ENCODE measurements around the gene ADGRG6.
A peak's percentile ranks its signal among the peaks of the same experiment; 100 is the strongest.
"Not testable (repeated sequence)": the region's sequence is repeated elsewhere in the genome, so short reads cannot be mapped to it uniquely, and the experiment has no call there.

ADGRG6 gene

DNA sequence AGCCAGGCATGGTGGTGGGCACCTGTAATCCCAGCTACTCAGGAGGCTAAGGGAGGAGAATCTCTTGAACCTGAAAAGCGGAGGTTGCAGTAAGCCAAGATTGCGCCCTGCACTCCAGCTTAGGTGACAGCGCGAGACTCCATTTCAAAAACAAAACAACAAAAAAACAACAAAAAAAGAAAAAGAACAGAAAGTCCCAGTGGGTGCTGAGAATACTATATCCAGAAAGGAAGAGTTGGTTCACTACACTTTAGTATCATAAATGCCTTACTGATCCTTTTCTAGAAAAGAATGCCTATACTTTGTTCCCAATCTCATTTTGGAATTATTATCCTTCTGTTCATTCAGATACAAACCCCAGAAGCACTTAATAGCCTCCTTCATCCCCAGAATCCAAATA, 20.9 kb upstream of the ADGRG6 start:
- Mint-ChIP-seq H3K4me1 (no peaks in the 10 kb centered on the region), H3K27me3 (no peaks in the 10 kb centered on the region)

DNA sequence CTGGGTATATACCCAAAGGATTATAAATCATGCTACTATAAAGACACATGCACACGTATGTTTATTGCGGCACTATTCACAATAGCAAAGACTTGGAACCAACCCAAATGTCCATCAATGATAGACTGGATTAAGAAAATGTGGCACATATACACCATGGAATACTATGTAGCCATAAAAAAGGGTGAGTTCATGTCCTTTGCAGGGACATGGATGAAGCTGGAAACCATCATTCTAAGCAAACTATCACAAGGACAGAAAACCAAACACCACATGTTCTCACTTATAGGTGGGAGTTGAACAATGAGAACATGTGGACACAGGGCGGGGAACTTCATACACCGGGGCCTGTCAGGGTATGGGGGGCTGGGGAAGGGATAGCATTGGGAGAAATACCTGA, 18.7 kb upstream of the ADGRG6 start:
- not testable (repeated sequence) for H3K27ac Mint-ChIP-seq, H3K27me3 Mint-ChIP-seq, H3K9me3 Mint-ChIP-seq, H3K4me3 Mint-ChIP-seq, H3K36me3 Mint-ChIP-seq, H3K4me1 Mint-ChIP-seq, ATAC-seq

More for the DNA sequence above, 20.9 kb upstream of the ADGRG6 start:
- H3K27ac Mint-ChIP-seq = no peak overlapping the region
- H3K36me3 Mint-ChIP-seq = no peaks in the 10 kb centered on the region
- peaks cover 7% of the 10 kb centered on the region for H3K9me3 Mint-ChIP-seq
- no peak overlapping the region for H3K4me3 Mint-ChIP-seq
- ATAC-seq = no peak

DNA sequence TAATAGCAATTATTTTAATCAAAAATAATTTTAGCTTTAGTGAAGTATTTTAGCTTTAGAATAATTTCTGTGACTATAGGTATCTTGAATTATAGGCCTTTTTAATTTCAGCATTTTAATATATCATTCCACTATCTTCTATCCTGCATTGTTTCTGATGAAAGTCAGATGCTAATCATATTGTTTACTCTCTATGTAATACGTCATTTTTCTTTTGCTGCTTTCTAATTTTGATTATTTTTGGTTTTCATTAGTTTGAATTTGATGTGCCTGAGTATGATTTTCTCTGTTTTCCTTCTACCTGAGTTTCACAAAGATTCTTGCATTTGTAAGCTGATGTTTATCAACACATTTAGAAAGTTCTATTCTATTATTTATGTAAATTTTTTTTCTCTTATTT, 17.4 kb upstream of the ADGRG6 start:
- Mint-ChIP-seq H3K36me3 (no peaks in the 10 kb centered on the region), H3K27me3 (no peaks in the 10 kb centered on the region), H3K27ac (no peak overlapping the region), H3K4me3 (no peak overlapping the region), H3K9me3 (peaks cover 5% of the 10 kb centered on the region), H3K4me1 (no peaks in the 10 kb centered on the region)
- no peak for ATAC-seq

DNA sequence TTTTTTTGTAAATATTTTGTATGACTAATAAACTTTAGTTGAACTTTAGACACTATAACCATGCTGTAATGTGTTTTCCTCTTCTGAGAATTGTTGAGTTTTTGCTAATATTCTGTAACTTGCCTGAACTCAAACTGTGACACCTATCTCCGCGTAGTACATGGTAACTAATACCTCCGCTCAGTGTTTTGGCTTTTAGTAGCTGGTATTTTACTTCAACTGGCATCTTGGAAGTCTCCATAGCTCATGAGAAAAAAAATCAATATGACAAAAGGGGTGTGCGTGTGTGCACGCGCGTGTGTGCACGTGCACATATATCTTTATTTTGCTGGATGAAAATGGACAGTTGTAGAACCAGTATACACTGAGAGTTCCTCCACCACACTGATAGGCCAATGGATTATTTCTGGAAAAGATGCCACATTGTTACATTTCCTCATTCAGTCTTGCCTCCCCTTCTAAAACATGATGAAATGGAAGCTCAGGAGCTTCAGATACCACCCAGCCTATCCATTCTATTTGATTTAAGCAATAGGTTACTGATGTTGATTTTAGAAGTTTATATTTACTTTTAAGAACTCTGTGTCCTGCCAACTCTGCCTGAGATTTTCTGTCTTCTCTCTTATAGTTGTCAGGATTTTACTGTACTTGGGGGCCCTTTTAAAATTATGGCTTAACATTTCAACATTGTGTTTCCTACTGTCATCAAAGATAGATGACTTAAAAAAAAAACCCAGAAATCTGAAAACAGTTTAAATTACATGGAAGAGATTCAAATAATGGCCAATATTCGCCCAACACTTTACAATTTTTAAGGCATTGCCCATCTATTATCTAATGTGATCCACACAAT, 16.3 kb upstream of the ADGRG6 start:
- H3K27ac Mint-ChIP-seq = no peak overlapping the region
- H3K4me1 Mint-ChIP-seq = no peaks in the 10 kb centered on the region
- peaks cover 5% of the 10 kb centered on the region for H3K9me3 Mint-ChIP-seq
- no peak for ATAC-seq
- no peaks in the 10 kb centered on the region for H3K36me3 Mint-ChIP-seq
- no peak overlapping the region for H3K4me3 Mint-ChIP-seq
- H3K27me3 Mint-ChIP-seq = no peaks in the 10 kb centered on the region

DNA sequence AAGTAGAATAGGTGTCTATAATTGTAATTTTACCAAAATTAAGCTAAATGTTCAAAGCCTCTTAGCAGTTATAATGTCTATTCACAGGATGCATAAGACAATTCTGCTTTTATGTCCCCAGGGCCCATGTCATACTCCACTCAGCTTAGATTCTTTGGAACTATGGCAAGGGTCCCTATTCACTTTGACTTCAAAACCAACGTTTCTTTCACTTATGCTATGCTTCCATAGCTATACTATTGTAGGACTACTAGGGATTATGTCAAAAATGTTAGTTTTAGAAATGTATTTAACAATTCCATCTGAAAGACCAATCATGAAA, 15.8 kb upstream of the ADGRG6 start:
- ATAC-seq = no peak
- Mint-ChIP-seq H3K4me3 (no peak overlapping the region), H3K27ac (no peak overlapping the region), H3K36me3 (no peaks in the 10 kb centered on the region), H3K9me3 (peaks cover 5% of the 10 kb centered on the region), H3K27me3 (no peaks in the 10 kb centered on the region), H3K4me1 (no peaks in the 10 kb centered on the region)

DNA sequence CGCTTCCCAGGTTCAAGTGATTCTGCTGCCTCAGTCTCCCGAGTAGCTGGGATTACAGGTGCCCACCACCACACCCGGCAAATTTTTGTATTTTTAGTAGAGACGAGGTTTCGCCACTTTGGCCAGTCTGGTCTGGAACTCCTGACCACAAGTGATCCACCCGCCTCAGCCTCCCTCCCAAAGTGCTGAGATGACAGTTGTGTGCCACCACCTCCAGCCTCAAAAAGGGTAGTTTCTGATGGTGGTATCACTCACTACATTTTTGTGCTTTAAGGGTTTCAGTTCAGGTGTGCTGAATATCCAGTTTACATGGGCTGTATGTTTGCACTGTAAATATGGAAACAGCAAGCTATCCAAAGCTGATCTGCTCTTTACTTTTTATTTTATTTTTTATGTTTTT, 12.1 kb upstream of the ADGRG6 start:
- no peaks in the 10 kb centered on the region for H3K9me3 Mint-ChIP-seq
- H3K36me3 Mint-ChIP-seq = no peaks in the 10 kb centered on the region
- no peaks in the 10 kb centered on the region for H3K27me3 Mint-ChIP-seq
- H3K27ac Mint-ChIP-seq = no peak overlapping the region
- H3K4me1 Mint-ChIP-seq = no peaks in the 10 kb centered on the region
- peak; percentile 31 for ATAC-seq
- H3K4me3 Mint-ChIP-seq = no peak overlapping the region

DNA sequence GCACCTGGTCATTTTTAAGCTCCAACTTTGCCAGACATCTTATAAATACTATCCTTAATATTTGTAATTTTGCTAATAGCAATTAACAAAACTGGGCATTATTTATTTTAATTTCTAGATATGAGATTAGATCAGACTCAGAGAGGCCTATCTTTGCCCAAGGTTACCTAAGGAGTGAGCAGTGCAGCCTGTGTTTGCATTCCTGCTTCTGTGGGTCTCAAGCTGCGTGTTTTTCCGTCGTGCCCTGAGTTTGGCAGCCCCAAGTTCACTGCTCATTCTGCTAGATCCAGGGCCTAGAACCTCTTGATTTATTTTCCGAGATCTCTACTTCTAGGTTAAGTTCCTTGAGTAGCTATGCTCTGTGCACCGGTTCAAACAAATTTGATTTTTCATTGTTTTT, 11.0 kb upstream of the ADGRG6 start:
- ATAC-seq = no peak
- Mint-ChIP-seq H3K27ac (no peak overlapping the region), H3K27me3 (no peaks in the 10 kb centered on the region), H3K9me3 (no peaks in the 10 kb centered on the region), H3K4me3 (no peak overlapping the region), H3K4me1 (no peaks in the 10 kb centered on the region), H3K36me3 (no peaks in the 10 kb centered on the region)

DNA sequence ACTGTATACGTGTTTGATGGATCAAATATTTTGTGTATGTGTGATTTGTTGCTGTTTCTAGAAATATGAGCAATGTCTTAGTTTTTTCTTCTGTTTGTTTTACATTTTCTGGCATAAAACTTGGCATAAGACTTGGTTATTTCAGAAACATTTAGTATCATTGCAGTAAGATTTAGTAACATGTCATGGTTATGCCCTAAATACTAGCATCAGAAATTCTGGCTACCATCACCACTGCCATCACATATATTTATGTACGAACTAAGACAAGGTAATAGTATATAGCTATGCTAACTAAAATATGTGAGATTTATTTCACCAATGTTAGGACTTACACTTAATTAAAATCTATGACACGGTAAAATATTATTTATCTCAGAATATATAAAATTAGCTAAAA, 10.3 kb upstream of the ADGRG6 start:
- Mint-ChIP-seq H3K27me3 (no peaks in the 10 kb centered on the region), H3K9me3 (no peaks in the 10 kb centered on the region), H3K36me3 (no peaks in the 10 kb centered on the region), H3K4me1 (no peaks in the 10 kb centered on the region), H3K27ac (no peak overlapping the region), H3K4me3 (no peak overlapping the region)
- no peak for ATAC-seq

DNA sequence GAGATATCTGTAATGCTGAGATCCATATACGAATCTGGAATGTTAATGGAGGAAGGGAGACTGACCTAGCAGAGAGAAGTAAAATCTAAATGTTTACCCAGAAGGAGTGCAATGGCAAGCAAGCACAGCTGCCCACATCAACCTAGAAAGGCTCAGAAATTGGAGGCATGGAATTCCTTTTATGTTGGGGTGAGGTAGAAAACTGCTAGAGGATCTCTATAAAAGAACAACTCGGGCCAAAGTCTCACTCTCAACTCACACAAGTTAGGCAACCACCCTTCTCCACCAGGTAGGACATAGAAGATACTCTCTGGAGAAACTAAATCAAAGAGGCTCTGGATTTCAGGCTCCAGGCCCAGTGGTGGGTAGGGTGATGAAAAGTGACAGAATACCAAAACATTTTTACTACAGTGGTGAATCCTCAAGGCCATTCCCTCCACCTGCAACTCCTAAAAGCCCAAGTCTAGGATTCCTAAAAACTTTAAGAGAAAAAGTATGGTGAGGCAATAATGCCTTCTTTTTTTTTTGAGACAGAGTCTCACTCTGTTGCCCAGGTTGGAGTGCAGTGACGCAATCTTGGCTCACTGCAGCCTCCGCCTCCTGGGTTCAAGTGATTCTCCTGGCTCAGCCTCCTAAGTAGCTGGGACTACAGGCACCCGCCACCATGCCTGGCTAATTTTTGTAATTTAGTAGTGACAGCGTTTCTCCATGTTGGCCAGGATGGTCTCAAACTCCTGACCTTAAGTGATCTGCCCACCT, 9.5 kb upstream of the ADGRG6 start:
- H3K36me3 Mint-ChIP-seq = no peaks in the 10 kb centered on the region
- H3K4me1 Mint-ChIP-seq = no peaks in the 10 kb centered on the region
- no peak overlapping the region for H3K4me3 Mint-ChIP-seq
- no peaks in the 10 kb centered on the region for H3K9me3 Mint-ChIP-seq
- no peak overlapping the region for H3K27ac Mint-ChIP-seq
- no peaks in the 10 kb centered on the region for H3K27me3 Mint-ChIP-seq
- no peak for ATAC-seq

DNA sequence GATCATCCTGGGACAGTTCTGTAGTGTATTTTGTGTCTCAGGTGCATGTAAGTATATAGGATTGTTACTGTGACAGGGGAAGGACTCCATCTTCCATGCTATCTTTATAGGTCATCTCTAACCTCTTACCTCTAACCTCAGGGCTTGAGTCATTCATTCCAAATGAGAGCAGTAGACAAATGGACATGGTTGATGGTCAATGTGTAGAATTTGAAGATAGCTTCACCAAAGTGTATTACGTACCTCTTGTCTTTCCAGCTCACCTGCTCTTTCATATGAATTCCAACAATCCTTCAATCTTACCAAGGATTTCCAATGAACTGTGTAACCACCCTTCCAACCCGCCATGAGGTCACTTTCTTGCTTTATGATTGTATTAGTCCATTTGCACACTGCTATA, 8.7 kb upstream of the ADGRG6 start:
- no peaks in the 10 kb centered on the region for H3K4me1 Mint-ChIP-seq
- H3K36me3 Mint-ChIP-seq = no peaks in the 10 kb centered on the region
- H3K4me3 Mint-ChIP-seq = no peak overlapping the region
- H3K27ac Mint-ChIP-seq = no peak overlapping the region
- no peak for ATAC-seq
- H3K9me3 Mint-ChIP-seq = no peaks in the 10 kb centered on the region
- H3K27me3 Mint-ChIP-seq = no peaks in the 10 kb centered on the region

DNA sequence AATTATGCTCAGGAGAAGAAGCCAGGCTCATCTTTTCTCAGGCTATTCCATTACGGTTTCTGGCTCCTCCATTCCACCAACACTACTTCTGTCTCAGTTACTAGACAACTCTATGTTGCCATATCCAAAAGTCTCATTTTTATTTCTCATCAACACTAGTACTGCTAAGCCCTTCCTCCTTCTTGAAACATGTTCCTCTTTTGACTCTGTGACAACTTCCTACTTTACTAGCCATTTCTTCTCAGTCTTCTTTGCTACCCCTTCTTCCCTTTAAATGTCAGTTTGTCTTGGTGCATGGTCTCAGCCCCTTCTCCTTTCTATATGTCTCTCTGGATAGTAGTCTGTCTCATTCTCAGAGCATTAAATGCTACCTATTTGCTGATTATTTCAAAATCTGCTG, 7.1 kb upstream of the ADGRG6 start:
- ATAC-seq = no peak
- no peaks in the 10 kb centered on the region for H3K36me3 Mint-ChIP-seq
- H3K4me1 Mint-ChIP-seq = no peaks in the 10 kb centered on the region
- H3K27me3 Mint-ChIP-seq = no peaks in the 10 kb centered on the region
- no peaks in the 10 kb centered on the region for H3K9me3 Mint-ChIP-seq
- H3K27ac Mint-ChIP-seq = no peak overlapping the region
- no peak overlapping the region for H3K4me3 Mint-ChIP-seq

DNA sequence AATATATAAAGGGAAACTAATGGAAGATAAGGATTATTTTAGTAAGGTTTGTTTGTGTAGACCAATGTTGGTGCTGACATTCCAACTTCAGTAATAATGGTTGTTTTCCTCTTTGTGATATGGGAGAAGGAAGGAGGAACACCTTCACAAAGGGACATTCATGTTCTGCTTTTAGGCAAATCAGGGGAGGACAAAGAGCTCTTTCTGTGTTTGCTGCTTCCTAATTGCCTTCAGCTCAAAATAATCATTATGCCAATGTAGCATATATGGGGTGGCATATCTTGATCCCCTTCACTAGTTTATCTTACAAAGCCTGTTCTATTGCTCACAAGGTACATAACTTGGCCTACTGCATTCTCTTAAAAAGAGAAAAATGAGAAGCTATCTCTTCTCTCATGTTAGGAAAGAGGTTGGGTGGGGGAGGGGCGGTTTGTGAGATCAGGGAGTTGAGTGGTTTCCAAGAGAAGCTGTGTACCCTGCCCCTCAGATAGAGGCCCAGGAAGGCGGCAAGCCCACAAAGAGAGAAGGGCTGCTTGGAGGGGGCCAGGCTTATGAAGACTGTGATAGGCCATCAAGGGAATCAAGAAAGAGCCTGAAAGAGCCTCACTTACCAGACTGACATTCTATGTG, 4.7 kb upstream of the ADGRG6 start:
- H3K36me3 Mint-ChIP-seq = no peaks in the 10 kb centered on the region
- H3K27ac Mint-ChIP-seq = no peak overlapping the region
- no peaks in the 10 kb centered on the region for H3K9me3 Mint-ChIP-seq
- H3K27me3 Mint-ChIP-seq = peaks cover 15% of the 10 kb centered on the region
- peaks cover 12% of the 10 kb centered on the region for H3K4me1 Mint-ChIP-seq
- no peak overlapping the region for H3K4me3 Mint-ChIP-seq
- no peak for ATAC-seq

DNA sequence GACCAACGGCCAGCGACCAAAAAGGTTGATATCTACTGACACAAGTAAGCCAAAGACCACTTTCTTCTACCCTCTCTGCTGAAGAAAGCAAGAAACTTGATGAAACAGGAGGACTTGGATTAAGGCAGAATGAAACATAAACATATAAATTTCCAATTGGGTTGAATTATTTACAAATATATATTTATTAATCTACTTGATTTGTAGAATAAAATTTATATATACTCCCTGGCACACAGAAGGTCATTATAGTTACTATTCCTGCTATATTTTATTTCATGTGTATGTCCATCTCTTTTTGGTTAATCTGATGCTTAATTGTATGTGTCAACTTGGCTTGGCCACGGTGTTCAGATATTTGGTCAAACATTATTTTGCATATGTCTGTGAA, 4.2 kb upstream of the ADGRG6 start:
- Mint-ChIP-seq H3K4me3 (no peak overlapping the region), H3K9me3 (no peaks in the 10 kb centered on the region), H3K27me3 (peaks cover 20% of the 10 kb centered on the region), H3K27ac (no peak overlapping the region), H3K4me1 (peaks cover 13% of the 10 kb centered on the region), H3K36me3 (no peaks in the 10 kb centered on the region)
- ATAC-seq = no peak

DNA sequence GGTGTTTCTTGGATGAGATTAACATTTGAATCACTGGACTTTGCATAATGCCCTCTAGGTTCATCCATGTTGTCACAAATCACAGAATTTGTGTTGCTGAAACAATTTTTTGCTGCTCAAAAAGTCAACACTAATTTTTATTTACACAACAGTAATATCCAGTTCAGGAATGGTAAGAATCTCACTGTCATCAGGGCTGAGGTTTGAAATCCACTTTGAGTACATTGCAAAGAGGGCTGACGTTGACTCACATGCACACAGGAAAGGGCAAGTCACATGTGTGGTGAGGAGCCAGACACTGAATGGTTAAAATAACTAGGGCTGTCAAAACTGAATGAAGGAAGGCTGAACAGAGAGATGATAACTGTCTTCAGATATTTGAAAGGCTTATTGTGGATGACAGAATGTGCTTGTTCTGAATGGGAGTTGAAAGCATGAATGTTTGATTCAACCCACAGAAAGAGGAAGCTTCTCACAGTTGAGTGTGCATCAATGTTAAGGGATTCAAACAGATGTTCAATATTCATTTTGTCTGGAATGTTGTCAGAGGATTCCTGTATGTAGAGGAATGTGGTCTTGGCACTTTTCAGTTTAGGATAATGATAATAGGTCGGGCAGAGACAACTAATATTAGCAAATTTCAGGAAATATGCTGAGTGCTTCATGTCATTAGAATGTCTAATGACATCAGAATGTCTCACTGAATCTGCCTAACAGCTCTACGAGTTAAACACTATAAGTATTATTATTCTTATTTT, 3.6 kb upstream of the ADGRG6 start:
- Mint-ChIP-seq H3K27me3 (peaks cover 26% of the 10 kb centered on the region), H3K9me3 (no peaks in the 10 kb centered on the region), H3K4me1 (peaks cover 13% of the 10 kb centered on the region), H3K4me3 (no peak overlapping the region), H3K27ac (no peak overlapping the region), H3K36me3 (no peaks in the 10 kb centered on the region)
- ATAC-seq = no peak

DNA sequence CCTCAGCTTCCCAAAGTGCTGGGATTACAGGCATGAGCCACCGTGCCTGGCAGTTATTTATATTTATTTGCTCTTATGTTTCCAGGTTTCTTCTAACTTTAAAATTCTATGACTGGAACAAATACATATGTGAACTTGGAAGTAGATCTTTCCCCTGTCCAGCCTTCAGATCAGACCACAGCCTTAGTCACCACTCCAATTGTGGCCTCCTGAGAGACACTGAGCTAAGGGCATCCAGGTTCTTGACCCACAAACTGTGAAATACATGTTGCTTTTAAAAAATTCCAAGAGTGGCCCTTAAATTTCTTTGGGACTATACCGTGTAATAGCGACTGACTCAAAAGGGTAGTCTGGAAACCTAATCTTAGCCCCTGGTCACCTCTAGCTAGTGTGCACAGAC, 1.5 kb upstream of the ADGRG6 start:
- no peak for ATAC-seq
- Mint-ChIP-seq H3K9me3 (no peaks in the 10 kb centered on the region), H3K36me3 (no peaks in the 10 kb centered on the region), H3K27ac (no peak overlapping the region), H3K4me1 (peaks cover 13% of the 10 kb centered on the region), H3K27me3 (peaks cover 31% of the 10 kb centered on the region), H3K4me3 (no peak overlapping the region)
